ENCODE data around the gene ANKRD40CL. TPM values are rescaled to one million over a fixed set of nuclear protein-coding genes. Genes with fewer than 3 reads are reported as not detected.

Gene ANKRD40CL
- total and polyA plus RNA-seq, 9 of the 15 experiments (the other 6 are each of a cell fraction or from before 2014, with no cell fraction given): not detected

GRCh38 chr17:50816271-50816670 lies 49.0 kb upstream of the ANKRD40CL start:
- Histone ChIP-seq H3K79me2 (ENCODE audit: control insufficient read depth, insufficient read depth, low read length) (no peaks in the 10 kb centered on the region), H3K9me1 (ENCODE audit: control insufficient read depth, insufficient read depth, low read length) (no peaks in the 10 kb centered on the region), H2AFZ (ENCODE audit: low read depth, low read length) (0 out of 2 replicates have a peak overlapping the region, but pooled peaks have one; percentile 18), H3K9ac (ENCODE audit: insufficient read depth in 1 of 2, low read depth in 2 of 2, low read length in 2 of 2) (no peak overlapping the region), H3K27ac (ENCODE audit: extremely low read depth, low read depth, low read length) (no peak overlapping the region), H3K36me3 (ENCODE audit: control insufficient read depth, insufficient read depth, low read length) (no peaks in the 10 kb centered on the region), H3K27me3 (ENCODE audit: control insufficient read depth in 2 of 2, insufficient read depth in 2 of 2, low read length in 2 of 2) (peaks cover 0 to 3% of the 10 kb centered on the region in 2 experiments; a peak in 2 of 5 replicates), H3K9me3 (replicated peaks; ENCODE audit: control insufficient read depth, insufficient read depth, low read depth, low read length) (no peaks in the 10 kb centered on the region; the same call in 1 of the 2 replicates), H3K4me3 (no peak overlapping the region), H3K4me2 (ENCODE audit: insufficient read depth, low read length) (no peak overlapping the region), H3K4me1 (replicated peaks in 1 of 2; ENCODE audit: control insufficient read depth in 2 of 2, insufficient read depth in 2 of 2, low read length in 2 of 2) (peaks cover 3 to 6% of the 10 kb centered on the region in 2 experiments; a peak in 3 of 5 replicates), H4K20me1 (replicated peaks; ENCODE audit: control insufficient read depth, insufficient read depth, low read length) (no peaks in the 10 kb centered on the region)
- FAIRE-seq: no peak
- CTCF ChIA-PET (ENCODE audit: low intra/inter-chr PET ratio): no interaction called here
- DNase-seq (ENCODE audit: extremely low read depth in 1 of 4, low spot score in 3 of 4): no peak
- BruUV-seq (replicated peaks): no TSS peak
- intact Hi-C loops (cut with micrococcal nuclease): loop anchor here (2.0 kb wide), 1 partner anchor 27 kb away; no protein-coding TSS in a partner anchor
- in situ Hi-C loops (cut with MboI): no loop called here
- POLR2A ChIA-PET: no interaction called here
- TF ChIP-seq ZNF57 (CRISPR knock-in tag; IDR thresholded peaks at IDR 0.05) (no peak), ZNF384 (IDR thresholded peaks at IDR 0.05; ENCODE audit: low read depth, low read length) (no peak), SFPQ (IDR thresholded peaks at IDR 0.05; ENCODE audit: low read depth, low read length) (no peak), KDM5B (IDR thresholded peaks at IDR 0.05; ENCODE audit: insufficient replicate concordance, low read depth, low read length) (no peak)
- WGBS (ENCODE audit: insufficient coverage, low coverage, missing lambda C conversion rate): 2% methylated on average over 5 of the region's 5 CpGs
- ATAC-seq: no peak

Data from K562 (cell line).